SHP77 (cell line): ENCODE data around the gene PAPPA.

Experiments used
- DNase-seq, 2 experiments: peaks; one replicate each; lab custom pipeline; 2025; lab: John Stamatoyannopoulos, UW

The PAPPA gene

DNA sequence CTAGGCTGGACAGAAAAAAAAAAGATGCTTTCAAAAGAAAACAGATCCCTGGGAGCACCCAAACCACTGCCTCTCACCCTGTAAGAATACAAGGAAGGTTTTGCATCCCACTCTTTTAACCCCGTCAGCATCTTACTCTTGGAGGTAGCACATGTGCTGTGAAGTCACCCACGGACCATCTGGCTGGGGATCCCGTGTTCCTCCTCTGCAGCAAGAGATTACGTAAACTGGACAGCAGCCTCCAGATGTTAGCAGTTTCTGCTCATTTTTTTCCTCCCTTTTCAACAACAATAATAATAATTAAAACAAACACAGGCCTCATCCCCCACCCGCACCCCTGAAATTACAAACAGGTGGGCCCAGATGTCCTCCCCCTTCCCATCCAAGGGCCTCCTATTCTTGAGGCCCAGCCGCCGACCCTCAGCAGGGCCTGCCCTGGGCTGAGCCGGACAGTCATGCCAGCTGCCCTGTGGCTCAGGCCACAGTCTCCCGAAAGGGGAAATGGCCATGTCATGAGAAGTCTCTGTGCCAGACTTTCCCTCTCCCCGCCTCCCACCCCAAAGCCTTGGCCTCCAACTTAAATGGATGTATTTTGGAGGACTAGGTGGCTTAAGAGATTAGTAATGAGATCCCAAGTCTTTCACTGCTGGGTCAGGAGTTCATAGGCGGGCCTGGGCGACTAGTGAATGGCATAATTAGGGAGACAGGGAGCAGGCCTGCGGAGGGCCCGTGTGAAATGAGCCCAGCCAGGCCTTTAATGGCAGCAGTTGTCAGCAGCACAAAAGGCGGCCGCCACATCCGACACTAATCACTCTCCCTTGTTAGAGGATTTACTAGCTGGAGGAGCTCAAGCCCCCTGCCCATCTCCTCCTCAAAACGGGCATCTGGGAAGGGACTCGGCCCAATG is 165.1 kb downstream of the PAPPA start:
- no peak for DNase-seq

DNA sequence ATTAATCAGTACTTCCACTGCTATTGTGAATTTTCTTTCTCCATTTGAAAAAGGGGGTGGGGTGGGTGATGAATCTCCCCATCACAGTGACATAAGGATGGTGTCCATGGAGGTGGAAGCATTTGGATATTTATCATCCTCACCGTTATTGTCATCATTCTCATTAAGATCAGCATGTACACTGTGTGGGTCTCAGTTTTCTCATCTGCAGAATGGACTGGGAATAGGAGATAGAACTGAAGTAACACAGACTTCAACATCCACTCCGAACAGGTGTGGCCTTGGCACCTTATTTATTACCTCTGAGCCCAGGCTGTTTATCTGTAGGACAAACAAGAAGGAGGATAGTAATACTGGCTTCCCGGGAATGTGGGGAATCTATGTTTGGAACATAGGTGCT is 165.9 kb downstream of the PAPPA start:
- no peak for DNase-seq

DNA sequence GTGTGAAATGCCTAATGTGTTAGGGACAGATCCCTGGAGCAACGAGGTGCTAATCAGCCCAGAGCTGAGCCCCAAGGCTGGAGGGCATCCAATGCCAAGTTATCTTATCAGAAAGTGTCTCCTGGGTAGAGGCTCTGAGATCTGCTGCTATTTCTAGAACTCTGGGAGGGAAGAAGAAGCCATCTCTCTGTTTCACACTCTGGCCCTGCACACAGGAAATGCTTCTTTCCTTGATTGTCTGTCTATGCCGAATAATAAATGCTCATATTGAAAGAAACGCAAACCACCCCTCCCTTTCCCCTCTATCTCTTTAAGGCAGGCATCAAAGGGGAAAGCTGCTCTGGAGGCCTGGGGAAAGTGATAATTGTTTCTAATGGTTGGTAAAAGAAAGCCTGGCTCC is 166.7 kb downstream of the PAPPA start:
- no peak for DNase-seq

DNA sequence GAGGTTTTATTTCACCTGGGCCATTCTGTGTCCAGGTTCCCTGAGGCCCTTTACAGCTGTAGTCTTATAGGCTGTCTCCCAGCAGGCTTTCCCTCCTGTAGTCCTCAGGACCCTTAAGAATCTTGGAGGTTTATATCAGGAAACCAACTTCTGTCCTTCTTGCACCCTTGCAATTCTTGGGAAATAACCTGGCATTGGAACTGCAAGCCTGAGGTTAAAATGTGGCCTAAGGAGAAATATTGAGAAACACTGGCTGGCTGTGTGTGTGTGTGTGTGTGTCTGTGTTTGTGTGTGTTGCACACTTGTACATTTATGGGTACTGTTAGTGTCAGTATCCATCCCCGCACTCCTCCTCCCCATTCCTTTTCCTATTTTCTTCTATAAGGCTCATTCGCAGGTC is 168.9 kb downstream of the PAPPA start:
- DNase-seq = no peak

DNA sequence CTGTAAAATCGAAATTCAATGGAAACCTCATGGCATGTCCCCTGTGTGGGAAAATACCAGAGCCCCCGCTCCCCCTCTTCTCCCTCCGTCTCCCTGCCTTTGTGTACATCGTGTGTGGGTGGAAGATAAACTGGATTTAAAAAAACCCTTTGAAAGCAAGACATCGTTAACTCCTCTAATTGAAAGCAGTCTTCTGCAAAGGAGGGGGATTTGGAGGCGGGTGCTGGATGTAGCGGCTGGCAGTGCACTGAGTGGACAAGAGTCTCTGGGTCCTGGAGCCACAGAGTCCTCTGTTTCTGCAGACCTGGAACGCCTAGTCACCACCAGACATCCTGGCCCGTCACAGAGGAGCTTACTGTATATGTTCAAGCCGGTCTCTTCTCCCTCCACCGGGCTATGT is 169.4 kb downstream of the PAPPA start:
- DNase-seq = peak in 1 of 2 experiments; percentile 28

DNA sequence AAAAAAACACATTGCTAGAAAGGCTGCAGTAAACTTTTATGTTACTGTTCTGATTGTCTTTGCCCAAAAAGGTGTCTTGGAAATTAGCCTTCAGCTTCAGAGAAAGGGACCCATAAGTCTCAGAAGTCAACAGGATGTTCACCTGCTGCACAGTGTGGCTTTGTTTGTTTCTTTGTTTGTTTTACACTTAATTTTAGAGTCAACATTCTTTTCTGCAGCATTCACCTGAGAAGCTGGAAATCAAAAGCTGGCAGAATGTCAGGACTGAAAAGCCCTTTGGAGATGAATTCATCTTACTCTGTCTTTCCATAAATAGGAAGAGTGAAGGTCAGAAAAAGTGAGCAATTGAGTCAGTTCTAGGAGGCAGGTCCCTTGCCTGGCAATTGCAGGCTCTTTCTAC is 170.0 kb downstream of the PAPPA start:
- DNase-seq = no peak

DNA sequence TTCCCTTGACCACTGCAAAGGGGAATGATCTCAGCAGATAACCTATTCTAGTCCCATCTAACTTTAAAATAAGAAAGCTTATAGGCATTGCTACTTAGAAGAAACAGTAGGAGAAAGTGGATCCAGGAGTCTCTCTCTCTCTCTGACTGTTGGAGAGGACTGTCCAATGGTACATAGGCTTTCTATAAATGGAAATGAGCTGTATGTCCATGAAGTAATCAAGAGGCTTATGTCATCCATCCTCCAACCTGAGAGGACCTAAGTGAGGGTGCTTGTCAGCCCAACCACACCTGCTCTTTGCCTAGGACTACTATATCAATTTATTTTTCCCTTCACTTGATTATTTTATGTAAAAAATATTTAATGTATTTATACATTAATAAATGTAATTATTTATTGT is 172.3 kb downstream of the PAPPA start:
- no peak for DNase-seq

DNA sequence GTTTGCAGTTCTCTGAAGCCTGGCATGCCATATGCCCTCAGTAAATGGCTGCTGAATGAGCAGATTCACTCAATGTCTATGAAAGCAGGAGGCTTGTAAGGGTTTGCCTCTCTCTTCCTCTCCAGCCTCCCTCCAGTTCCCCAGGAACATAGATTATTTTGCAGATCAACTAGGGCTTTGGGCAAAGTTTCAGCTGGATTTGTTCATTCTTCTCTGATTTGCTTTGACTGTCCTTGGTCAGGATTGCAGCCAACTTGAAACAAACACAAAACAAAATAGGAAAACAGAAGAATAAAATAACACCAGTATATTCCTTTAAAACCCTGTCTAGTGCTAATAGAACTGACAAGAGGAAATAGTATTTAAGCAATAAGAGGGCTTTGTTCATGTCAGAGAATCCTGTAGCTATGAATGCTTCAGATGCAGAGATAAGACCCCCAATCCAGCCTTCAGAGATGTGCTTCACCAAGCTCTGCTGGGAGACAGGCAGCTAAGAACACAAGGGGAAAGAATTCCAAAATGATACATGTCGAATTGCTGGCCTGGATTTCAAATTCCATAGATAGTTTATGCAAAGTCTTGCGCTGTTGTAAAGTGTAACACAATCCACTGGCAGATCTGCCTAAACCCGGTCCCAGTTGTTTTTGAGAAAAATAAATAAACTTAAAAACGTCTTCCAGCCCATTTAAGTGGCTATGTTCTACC is 174.3 kb downstream of the PAPPA start:
- DNase-seq = no peak

DNA sequence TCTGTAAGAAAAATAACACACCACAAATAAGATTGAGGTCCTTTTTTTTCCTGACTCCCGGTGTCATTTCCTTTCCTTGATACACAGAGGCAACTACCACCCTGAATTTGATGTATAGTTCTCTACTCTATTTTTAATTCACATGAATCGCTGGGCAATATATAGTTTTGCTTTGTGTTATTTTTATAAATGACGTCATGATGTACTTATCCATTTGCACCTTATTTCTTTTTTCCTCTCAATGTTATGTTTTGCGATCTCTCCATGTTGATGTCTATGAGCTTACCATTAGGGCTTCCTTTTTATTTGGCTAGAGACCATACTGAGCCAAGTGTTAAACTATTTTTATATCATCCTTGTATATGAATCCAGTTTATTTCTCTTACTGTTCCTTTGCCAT is 175.9 kb downstream of the PAPPA start:
- no peak for DNase-seq

DNA sequence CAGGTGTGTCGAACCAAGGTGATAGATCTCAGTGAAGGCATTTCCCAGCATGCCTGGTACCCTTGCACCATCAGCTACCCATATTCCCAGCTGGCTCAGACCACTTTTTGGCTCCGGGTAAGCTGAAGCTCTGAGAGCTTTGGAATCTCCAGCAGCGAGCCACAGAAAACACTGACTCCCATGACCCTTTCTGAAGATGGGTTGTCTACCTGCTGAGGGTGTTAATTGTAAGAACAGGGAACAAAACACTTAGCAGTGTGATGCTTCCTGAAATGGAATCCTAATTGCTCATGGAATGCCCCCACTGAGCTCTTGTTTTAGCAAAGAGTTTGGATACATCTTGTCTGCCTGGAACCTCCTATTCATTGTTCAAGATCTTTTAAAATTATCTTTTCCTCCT is 177.7 kb downstream of the PAPPA start:
- DNase-seq = no peak

DNA sequence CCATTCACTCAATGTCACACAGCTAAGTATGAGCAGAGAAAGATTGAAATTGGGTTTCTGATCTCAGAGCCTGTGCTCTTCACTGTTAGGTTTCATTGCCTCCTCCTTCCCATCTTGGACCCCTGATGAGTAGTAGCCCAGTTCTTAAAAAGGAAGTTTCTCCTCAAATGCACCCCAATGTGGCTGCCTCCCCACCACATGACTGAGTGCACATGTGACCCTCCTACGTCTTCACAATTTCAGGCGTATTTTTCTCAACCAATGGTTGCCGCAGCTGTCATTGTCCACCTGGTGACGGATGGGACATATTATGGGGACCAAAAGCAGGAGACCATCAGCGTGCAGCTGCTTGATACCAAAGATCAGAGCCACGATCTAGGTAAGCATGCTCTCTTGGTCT is 178.5 kb downstream of the PAPPA start:
- DNase-seq = no peak

DNA sequence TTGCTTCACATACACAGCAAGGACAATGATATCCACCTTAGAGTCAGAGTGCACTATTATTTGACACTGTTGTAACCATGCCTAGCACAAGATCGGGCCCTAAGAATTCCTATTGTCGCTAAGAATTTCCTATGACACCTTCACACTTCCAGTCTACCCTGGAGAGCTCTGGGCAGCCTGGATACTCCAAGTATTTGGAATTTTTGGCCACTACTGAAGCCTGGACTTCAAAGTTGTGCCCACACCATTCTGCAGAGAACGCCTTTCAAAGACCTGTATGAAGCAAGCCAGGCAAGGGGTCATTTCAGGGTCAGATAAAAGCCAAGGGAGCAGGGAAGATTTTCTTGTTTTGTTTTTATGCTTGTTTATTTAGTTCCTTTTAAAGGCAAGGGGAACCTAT is 179.7 kb downstream of the PAPPA start:
- no peak for DNase-seq

DNA sequence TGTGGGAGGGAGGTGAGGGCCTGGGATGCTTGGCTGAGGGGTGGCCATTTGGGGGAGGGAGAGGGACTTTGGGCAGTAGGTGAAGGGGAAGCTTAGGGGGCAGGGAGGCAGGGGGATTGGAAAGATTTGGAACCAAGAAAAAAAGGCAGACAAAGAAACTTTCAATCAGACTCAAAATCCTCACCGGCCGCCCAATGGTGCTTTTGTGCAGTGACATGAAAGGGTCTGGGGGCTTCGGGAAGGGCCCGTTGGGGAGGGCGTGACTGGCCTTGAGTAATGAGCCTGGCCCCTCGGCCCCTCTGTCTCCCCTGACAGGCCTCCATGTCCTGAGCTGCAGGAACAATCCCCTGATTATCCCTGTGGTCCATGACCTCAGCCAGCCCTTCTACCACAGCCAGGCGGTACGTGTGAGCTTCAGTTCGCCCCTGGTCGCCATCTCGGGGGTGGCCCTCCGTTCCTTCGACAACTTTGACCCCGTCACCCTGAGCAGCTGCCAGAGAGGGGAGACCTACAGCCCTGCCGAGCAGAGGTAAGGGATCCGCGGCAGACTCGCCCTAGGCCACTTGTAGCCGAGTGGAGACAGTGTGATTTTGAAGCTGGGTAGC is 181.1 kb downstream of the PAPPA start:
- DNase-seq = no peak

DNA sequence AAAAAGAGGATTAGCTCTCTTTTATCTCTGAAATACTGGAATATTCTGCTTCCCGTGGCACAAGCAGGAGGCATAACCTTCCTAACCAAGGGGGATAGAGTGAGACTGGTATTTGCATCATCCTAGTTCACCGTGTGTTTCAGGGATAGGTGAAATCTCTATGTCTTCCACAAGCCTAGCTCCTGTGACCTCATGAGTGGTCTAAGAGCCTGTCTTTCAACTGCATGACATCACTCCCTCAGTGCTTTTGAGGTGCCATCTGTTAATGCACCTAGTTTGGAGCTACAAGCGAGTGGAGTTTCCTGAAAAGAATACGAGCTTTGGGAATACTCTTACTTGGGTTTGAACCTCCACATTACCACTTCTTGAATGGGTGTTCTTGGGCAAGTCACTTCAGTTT is 181.8 kb downstream of the PAPPA start:
- no peak for DNase-seq

DNA sequence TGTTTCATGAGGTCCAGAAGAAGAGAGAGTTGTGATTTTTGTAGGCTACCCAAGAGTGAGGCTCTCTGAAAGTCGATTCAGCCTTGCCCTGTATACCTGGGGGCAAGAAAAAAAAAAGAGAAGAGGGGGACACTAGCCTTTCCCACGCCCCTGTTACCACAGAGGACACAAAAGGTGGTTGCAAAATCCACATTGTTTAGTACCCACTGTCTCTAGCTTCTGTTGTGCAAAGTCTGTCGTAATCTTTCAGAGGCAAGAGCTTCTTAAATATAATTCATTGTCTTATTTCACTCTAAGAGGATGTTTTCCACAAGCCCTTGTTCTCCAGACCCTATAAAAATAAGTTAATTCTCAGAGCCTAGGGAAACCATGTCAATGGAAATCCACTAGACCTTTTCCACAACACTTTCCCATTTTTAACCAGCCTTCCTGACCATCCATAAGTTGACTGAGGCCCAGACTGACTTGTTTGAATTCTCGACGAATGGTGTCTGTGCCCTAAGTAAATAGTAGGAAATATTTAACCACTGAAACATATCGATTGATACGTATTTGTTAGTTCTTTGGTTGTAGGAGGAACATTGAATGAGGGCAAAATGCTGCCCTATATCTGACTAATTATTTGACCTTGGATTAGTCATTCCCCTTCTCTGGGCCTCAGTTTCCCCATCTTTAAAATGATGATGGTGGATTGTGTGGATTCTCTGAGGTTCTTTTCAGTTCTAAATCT is 182.7 kb downstream of the PAPPA start:
- DNase-seq = no peak

DNA sequence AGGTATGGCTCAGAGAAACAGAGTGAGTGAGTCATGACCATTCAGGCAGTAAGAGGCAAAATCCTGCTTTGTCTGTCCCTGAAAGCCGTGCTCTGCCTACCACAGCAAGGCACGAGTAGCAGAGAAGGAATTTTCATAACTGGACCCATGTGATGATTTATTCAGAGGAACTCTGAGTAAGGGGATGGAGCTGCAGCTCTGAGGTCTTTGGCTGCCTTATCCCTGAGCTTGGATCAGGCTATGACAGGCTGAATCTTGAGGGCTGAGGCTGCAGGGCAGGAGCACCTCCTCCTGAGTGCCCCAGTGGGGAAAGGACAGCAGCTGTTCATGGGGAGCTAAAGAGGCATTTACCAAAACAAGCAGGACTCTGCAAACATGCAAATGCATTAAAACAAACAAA is 183.4 kb downstream of the PAPPA start:
- no peak for DNase-seq

DNA sequence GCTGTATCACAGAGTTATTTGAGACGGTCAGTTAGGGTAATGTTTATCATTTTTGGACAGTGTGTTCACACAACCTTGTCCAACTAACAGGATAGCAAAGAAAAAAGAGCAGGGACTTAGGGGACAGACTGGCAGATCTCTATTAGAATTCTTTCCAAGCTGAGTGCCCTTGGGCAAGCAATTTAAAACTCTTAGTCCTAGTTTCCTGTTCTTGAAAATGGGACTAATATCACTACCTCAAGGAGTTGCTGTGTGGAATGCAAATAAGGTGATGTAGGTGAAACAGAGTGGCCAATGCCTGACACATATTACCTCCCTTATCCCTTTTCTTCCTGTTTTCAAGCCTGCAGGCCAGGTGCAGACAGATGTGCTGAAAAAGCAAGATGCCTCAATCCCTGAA is 186.7 kb downstream of the PAPPA start:
- DNase-seq = no peak

DNA sequence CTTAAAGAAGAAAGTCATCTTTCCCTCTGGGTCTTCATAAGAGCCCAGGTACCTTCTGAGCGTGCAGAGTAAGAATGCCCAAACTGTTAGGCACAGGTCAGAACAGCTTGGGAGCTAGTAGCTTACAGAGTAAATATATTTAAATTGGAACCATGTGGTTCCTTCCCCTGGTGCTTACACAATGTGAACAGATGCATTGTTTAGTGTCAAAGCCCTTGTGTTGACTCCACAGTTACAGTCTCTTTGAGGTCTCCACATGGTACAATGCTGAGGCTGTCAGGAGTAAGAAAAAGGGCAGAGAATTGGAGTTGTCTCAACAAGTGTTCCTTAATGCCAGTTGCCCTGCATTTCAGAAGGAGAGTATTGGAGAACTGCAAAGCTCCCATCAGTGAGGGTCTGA is 188.5 kb downstream of the PAPPA start:
- no peak for DNase-seq

DNA sequence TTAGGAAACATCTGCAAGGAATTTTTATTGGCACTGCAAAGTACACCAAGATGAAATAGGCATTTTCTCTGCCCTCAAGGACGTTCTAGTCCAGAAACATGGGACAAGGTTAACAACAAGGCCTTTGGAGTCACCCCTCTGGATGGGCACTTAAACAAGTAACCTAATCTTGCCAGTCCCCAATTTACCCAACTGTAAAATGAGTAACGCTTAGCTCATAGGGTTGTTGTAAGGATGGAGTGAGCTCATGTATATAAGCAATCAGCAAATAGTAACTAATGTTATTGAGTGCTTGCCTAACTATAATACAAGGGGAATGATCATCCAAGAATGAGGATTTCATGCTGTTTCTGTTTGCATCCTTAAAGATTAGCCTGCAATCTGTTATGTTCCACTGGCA is 189.3 kb downstream of the PAPPA start:
- DNase-seq = no peak

DNA sequence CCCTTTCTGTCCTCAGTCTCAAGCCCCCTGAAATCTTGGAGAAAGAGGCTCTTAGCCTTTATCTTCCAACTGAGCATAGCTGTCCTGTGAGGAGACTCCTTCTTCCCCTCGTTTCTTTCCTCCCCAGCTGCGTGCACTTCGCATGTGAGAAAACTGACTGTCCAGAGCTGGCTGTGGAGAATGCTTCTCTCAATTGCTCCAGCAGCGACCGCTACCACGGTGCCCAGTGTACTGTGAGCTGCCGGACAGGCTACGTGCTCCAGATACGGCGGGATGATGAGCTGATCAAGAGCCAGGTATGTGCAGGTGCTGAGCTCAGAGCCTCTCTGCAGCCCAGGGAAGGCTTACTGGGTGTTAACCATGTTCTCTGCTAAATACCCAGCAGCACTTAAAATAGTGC is 190.8 kb downstream of the PAPPA start:
- DNase-seq = no peak

DNA sequence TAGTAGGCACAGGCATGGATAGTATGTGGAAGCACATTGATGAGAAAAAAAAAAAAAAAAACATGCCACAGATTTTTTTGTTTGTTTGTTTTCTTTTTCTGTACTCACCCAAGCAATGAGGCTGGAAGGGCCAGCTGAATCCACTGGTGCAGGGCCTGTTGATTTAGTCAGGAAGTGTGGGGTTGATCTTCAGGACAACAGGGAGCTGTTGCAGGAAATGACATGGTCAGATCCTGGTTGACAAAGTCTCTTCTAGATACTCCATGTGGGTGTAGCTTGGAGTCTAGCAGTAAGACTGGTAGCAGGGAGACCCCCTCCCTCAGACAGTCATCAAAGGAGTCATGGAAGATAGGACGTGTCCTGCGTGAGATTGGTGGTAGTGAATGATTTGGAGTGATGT is 191.8 kb downstream of the PAPPA start:
- no peak for DNase-seq

DNA sequence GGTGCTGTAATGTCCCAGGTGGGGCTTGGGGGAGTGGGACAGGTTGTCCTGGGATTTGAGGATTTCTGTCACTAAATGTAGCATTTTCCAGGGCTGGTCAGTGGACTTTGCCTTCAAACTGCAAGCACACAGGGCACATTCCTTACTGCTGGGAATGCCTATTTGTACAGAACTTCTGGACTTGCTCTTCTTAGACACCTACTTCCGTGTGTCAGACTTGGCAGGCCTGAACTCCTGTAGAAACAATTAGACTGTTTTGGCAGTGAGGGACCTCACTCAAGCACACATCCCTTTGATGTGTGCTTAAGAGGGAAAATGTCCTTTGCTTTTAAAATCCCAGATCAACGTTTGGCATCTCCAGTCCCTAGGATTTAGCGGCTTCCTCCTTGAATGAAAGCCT is 192.2 kb downstream of the PAPPA start:
- no peak for DNase-seq

DNA sequence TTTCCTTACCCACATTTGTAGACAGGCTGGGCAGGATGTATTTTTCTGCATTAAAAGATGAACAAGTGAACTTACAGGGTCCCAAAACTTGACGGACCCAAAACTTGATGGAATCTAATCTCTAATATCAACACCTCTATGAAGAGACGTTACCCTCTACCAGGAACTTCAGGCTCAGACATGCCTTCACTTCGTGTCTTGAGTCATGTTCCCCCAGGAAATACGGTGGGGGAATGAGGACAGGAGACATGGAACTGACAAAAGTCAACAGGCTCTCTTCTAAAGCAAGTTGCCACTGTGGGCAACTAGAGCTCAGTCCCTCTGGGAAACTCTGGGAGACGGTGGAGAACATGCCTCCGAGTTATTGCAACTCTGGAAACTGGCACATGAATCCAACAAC is 196.1 kb downstream of the PAPPA start:
- no peak for DNase-seq
